ENCODE measurements around the gene PHYKPL.
A peak's percentile ranks its signal among the peaks of the same experiment; 100 is the strongest.
"Not testable (repeated sequence)": the region's sequence is repeated elsewhere in the genome, so short reads cannot be mapped to it uniquely, and the experiment has no call there.

The PHYKPL gene

GRCh38 chr5:178238711-178239592, 6.3 kb upstream of the PHYKPL start:
- Mint-ChIP-seq H3K4me1 (ENCODE audit: low read depth) (peaks cover 65% of the 10 kb centered on the region), H3K9me3 (no peaks in the 10 kb centered on the region), H3K4me3 (no peak overlapping the region), H3K27me3 (no peaks in the 10 kb centered on the region), H3K27ac (peak overlapping the region; percentile 74), H3K36me3 (ENCODE audit: low read depth) (no peaks in the 10 kb centered on the region)

- no peaks in the 10 kb centered on the region for H3K36me3 Mint-ChIP-seq (ENCODE audit: low read depth)
- no peaks in the 10 kb centered on the region for H3K27me3 Mint-ChIP-seq
- H3K4me3 Mint-ChIP-seq, result no peak overlapping the region
- H3K4me1 Mint-ChIP-seq (ENCODE audit: low read depth), result peaks cover 65% of the 10 kb centered on the region
- no peaks in the 10 kb centered on the region for H3K9me3 Mint-ChIP-seq
- H3K27ac Mint-ChIP-seq, result peak overlapping the region; percentile 43
Observed at GRCh38 chr5:178238313-178238635, 5.7 kb upstream of the PHYKPL start.

- peaks cover 65% of the 10 kb centered on the region for H3K4me1 Mint-ChIP-seq (ENCODE audit: low read depth)
- no peak overlapping the region for H3K4me3 Mint-ChIP-seq
- no peaks in the 10 kb centered on the region for H3K27me3 Mint-ChIP-seq
- no peaks in the 10 kb centered on the region for H3K9me3 Mint-ChIP-seq
- no peaks in the 10 kb centered on the region for H3K36me3 Mint-ChIP-seq (ENCODE audit: low read depth)
- peak overlapping the region; percentile 58 for H3K27ac Mint-ChIP-seq
Observed at GRCh38 chr5:178237431-178238312, 5.1 kb upstream of the PHYKPL start.

GRCh38 chr5:178236679-178237078, 4.1 kb upstream of the PHYKPL start:
- Mint-ChIP-seq H3K27ac (no peak overlapping the region), H3K9me3 (no peaks in the 10 kb centered on the region), H3K36me3 (ENCODE audit: low read depth) (peaks cover 4% of the 10 kb centered on the region), H3K4me3 (no peak overlapping the region), H3K27me3 (no peaks in the 10 kb centered on the region), H3K4me1 (ENCODE audit: low read depth) (peaks cover 59% of the 10 kb centered on the region)

GRCh38 chr5:178236126-178236525, 3.5 kb upstream of the PHYKPL start:
- no peaks in the 10 kb centered on the region for H3K9me3 Mint-ChIP-seq
- H3K4me3 Mint-ChIP-seq, result no peak overlapping the region
- peaks cover 57% of the 10 kb centered on the region for H3K4me1 Mint-ChIP-seq (ENCODE audit: low read depth)
- H3K27ac Mint-ChIP-seq, result no peak overlapping the region
- no peaks in the 10 kb centered on the region for H3K27me3 Mint-ChIP-seq
- H3K36me3 Mint-ChIP-seq (ENCODE audit: low read depth), result peaks cover 10% of the 10 kb centered on the region

GRCh38 chr5:178235588-178235974, 3.0 kb upstream of the PHYKPL start:
- no peak overlapping the region for H3K4me3 Mint-ChIP-seq
- H3K27me3 Mint-ChIP-seq, result no peaks in the 10 kb centered on the region
- H3K4me1 Mint-ChIP-seq (ENCODE audit: low read depth), result peaks cover 57% of the 10 kb centered on the region
- no peak overlapping the region for H3K27ac Mint-ChIP-seq
- H3K9me3 Mint-ChIP-seq, result no peaks in the 10 kb centered on the region
- peaks cover 15% of the 10 kb centered on the region for H3K36me3 Mint-ChIP-seq (ENCODE audit: low read depth)

- H3K27ac Mint-ChIP-seq, result no peak overlapping the region
- H3K4me1 Mint-ChIP-seq (ENCODE audit: low read depth), result peaks cover 57% of the 10 kb centered on the region
- no peaks in the 10 kb centered on the region for H3K27me3 Mint-ChIP-seq
- peaks cover 21% of the 10 kb centered on the region for H3K36me3 Mint-ChIP-seq (ENCODE audit: low read depth)
- no peak overlapping the region for H3K4me3 Mint-ChIP-seq
- H3K9me3 Mint-ChIP-seq, result no peaks in the 10 kb centered on the region
Observed at GRCh38 chr5:178234750-178235587, 2.4 kb upstream of the PHYKPL start.

GRCh38 chr5:178234121-178234749, 1.6 kb upstream of the PHYKPL start:
- H3K27me3 Mint-ChIP-seq, result no peaks in the 10 kb centered on the region
- H3K4me3 Mint-ChIP-seq, result no peak overlapping the region
- no peaks in the 10 kb centered on the region for H3K9me3 Mint-ChIP-seq
- H3K27ac Mint-ChIP-seq, result no peak overlapping the region
- peaks cover 61% of the 10 kb centered on the region for H3K4me1 Mint-ChIP-seq (ENCODE audit: low read depth)
- peaks cover 27% of the 10 kb centered on the region for H3K36me3 Mint-ChIP-seq (ENCODE audit: low read depth)

GRCh38 chr5:178232920-178233429, 373 bp upstream of the PHYKPL start:
- H3K36me3 Mint-ChIP-seq (ENCODE audit: low read depth), result peaks cover 38% of the 10 kb centered on the region
- no peaks in the 10 kb centered on the region for H3K27me3 Mint-ChIP-seq
- H3K4me1 Mint-ChIP-seq (ENCODE audit: low read depth), result peaks cover 59% of the 10 kb centered on the region
- H3K4me3 Mint-ChIP-seq, result peak overlapping the region; percentile 93
- H3K27ac Mint-ChIP-seq, result peak overlapping the region; percentile 67
- H3K9me3 Mint-ChIP-seq, result no peaks in the 10 kb centered on the region

- Mint-ChIP-seq H3K27ac (peak overlapping the region; percentile 94), H3K9me3 (no peaks in the 10 kb centered on the region), H3K27me3 (no peaks in the 10 kb centered on the region), H3K4me3 (peak overlapping the region; percentile 93), H3K4me1 (ENCODE audit: low read depth) (peaks cover 60% of the 10 kb centered on the region), H3K36me3 (ENCODE audit: low read depth) (peaks cover 52% of the 10 kb centered on the region)
Observed at GRCh38 chr5:178231539-178232123, 971 bp downstream of the PHYKPL start.

- H3K36me3 Mint-ChIP-seq (ENCODE audit: low read depth), result peaks cover 55% of the 10 kb centered on the region
- peak overlapping the region; percentile 94 for H3K27ac Mint-ChIP-seq
- peak overlapping the region; percentile 93 for H3K4me3 Mint-ChIP-seq
- H3K4me1 Mint-ChIP-seq (ENCODE audit: low read depth), result peaks cover 55% of the 10 kb centered on the region
- H3K9me3 Mint-ChIP-seq, result no peaks in the 10 kb centered on the region
- H3K27me3 Mint-ChIP-seq, result no peaks in the 10 kb centered on the region
Observed at GRCh38 chr5:178230879-178231538, 1.6 kb downstream of the PHYKPL start.

- Mint-ChIP-seq H3K27me3 (no peaks in the 10 kb centered on the region), H3K36me3 (ENCODE audit: low read depth) (peaks cover 64% of the 10 kb centered on the region), H3K4me3 (peak overlapping the region; percentile 93), H3K9me3 (no peaks in the 10 kb centered on the region), H3K4me1 (ENCODE audit: low read depth) (peaks cover 49% of the 10 kb centered on the region), H3K27ac (no peak overlapping the region)
Observed at GRCh38 chr5:178229861-178230260, 2.7 kb downstream of the PHYKPL start.

- Mint-ChIP-seq H3K36me3 (ENCODE audit: low read depth) (peaks cover 66% of the 10 kb centered on the region), H3K27ac (peak overlapping the region; percentile 76), H3K4me1 (ENCODE audit: low read depth) (peaks cover 45% of the 10 kb centered on the region), H3K4me3 (peak overlapping the region; percentile 93)
- not testable (repeated sequence) for H3K9me3 Mint-ChIP-seq, H3K27me3 Mint-ChIP-seq
Observed at GRCh38 chr5:178229111-178229510, 3.5 kb downstream of the PHYKPL start.
